ENCODE results near the gene NDUFA6. TPM values are rescaled to one million over a fixed set of nuclear protein-coding genes. Genes with fewer than 3 reads are reported as not detected.

NDUFA6 gene
- total and polyA plus RNA-seq, 2 of the 13 experiments (the other 11 are each of a cell fraction or from before 2014, with no cell fraction given), result 68.5 to 87.8 TPM

DNA sequence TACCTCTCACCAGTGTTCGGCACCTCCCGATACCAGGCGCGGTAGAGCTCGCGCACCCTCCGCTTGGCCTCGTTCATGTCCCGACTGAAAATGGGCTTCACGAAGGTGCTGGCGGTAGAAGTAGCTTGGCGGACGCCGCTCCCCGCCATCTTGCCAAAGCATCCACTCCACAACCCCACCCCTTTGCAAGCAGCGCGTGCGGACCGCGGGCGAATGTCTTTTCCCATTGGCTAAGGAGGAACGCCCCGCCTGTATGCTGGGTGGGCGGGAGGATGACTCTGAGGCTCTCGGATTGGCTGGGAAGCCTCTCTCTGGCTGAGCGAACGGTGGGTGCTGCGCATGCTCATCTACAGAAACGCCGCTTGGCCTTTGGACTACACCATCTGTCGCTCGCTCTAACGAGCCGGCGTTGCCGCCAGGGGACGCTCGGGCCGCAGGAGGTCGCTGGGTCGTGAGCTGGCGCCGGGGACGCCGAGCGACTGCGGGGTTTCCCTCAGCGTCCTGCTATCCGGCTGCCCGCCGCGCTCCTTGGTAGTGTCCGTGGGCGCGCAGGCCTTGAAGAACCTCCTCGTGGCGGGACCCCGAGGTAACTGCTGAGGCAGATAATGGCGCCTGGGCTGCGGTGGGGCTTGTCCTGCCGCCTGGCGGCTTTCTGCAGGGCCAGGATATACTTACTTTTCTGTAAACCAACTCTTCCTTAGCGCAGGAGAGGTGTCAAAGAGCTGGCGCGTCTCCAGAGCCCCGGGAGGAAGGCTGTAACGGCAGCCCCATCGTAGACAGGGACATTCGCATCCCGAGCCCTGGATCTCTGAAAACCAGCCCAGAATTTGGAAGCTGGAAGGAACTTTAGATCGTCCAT lies at the start of gene NDUFA6 (continued):
- TF ChIP-seq ZNF292 (CRISPR knock-in tag; IDR thresholded peaks at IDR 0.05; ENCODE audit: borderline replicate concordance, low read depth), result no peak; the same call in 1 of the 2 replicates
- TF ChIP-seq XRCC5 (optimal IDR thresholded peaks at IDR 0.05; ENCODE audit: low read length), result peak; percentile 53
- TF ChIP-seq KDM5A (IDR thresholded peaks at IDR 0.05; ENCODE audit: borderline replicate concordance, low read length), result 0 out of 2 replicates have a peak, but pooled peaks have one; percentile 59
- TF ChIP-seq RFXAP (CRISPR knock-in tag; IDR thresholded peaks at IDR 0.05; ENCODE audit: borderline replicate concordance), result peak; percentile 81
- TF ChIP-seq, protein P1, sequence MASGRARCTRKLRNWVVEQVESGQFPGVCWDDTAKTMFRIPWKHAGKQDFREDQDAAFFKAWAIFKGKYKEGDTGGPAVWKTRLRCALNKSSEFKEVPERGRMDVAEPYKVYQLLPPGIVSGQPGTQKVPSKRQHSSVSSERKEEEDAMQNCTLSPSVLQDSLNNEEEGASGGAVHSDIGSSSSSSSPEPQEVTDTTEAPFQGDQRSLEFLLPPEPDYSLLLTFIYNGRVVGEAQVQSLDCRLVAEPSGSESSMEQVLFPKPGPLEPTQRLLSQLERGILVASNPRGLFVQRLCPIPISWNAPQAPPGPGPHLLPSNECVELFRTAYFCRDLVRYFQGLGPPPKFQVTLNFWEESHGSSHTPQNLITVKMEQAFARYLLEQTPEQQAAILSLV (CRISPR knock-in tag; IDR thresholded peaks at IDR 0.05; ENCODE audit: borderline replicate concordance), result no peak; the same call in 1 of the 2 replicates
- no peak for TF ChIP-seq ZNF260 (CRISPR knock-in tag; IDR thresholded peaks at IDR 0.05; ENCODE audit: borderline replicate concordance, low read depth)
- peak; percentile 70 for TF ChIP-seq ZNF629 (CRISPR knock-in tag; conservative IDR thresholded peaks at IDR 0.05)
- TF ChIP-seq YY1 (IDR thresholded peaks at IDR 0.05; ENCODE audit: insufficient read depth, insufficient replicate concordance, low read depth, low read length), result peak; percentile 93
- TF ChIP-seq, protein P2, sequence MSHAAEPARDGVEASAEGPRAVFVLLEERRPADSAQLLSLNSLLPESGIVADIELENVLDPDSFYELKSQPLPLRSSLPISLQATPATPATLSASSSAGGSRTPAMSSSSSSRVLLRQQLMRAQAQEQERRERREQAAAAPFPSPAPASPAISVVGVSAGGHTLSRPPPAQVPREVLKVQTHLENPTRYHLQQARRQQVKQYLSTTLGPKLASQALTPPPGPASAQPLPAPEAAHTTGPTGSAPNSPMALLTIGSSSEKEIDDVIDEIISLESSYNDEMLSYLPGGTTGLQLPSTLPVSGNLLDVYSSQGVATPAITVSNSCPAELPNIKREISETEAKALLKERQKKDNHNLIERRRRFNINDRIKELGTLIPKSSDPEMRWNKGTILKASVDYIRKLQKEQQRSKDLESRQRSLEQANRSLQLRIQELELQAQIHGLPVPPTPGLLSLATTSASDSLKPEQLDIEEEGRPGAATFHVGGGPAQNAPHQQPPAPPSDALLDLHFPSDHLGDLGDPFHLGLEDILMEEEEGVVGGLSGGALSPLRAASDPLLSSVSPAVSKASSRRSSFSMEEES (CRISPR knock-in tag; IDR thresholded peaks at IDR 0.05), result peak; percentile 45; the same call in 1 of the 2 replicates
- TF ChIP-seq, protein P3, sequence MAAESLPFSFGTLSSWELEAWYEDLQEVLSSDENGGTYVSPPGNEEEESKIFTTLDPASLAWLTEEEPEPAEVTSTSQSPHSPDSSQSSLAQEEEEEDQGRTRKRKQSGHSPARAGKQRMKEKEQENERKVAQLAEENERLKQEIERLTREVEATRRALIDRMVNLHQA (CRISPR knock-in tag; IDR thresholded peaks at IDR 0.05), result no peak
- peak; percentile 62 for TF ChIP-seq CBX5 (CRISPR knock-in tag; IDR thresholded peaks at IDR 0.05; ENCODE audit: borderline replicate concordance)
- TF ChIP-seq RFXANK (CRISPR knock-in tag; IDR thresholded peaks at IDR 0.05), result no peak
- TF ChIP-seq RNF2 (conservative IDR thresholded peaks at IDR 0.05; ENCODE audit: low read depth), result no peak
- no peak for TF ChIP-seq ZNF326 (CRISPR knock-in tag; IDR thresholded peaks at IDR 0.05; ENCODE audit: borderline replicate concordance)
- TF ChIP-seq TCF7 (IDR thresholded peaks at IDR 0.05; ENCODE audit: low read depth), result no peak; the same call in 1 of the 2 replicates
- TF ChIP-seq, protein P4, sequence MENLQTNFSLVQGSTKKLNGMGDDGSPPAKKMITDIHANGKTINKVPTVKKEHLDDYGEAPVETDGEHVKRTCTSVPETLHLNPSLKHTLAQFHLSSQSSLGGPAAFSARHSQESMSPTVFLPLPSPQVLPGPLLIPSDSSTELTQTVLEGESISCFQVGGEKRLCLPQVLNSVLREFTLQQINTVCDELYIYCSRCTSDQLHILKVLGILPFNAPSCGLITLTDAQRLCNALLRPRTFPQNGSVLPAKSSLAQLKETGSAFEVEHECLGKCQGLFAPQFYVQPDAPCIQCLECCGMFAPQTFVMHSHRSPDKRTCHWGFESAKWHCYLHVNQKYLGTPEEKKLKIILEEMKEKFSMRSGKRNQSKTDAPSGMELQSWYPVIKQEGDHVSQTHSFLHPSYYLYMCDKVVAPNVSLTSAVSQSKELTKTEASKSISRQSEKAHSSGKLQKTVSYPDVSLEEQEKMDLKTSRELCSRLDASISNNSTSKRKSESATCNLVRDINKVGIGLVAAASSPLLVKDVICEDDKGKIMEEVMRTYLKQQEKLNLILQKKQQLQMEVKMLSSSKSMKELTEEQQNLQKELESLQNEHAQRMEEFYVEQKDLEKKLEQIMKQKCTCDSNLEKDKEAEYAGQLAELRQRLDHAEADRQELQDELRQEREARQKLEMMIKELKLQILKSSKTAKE (CRISPR knock-in tag; IDR thresholded peaks at IDR 0.05; ENCODE audit: borderline replicate concordance), result no peak
- TF ChIP-seq SETDB1 (CRISPR knock-in tag; IDR thresholded peaks at IDR 0.05; ENCODE audit: borderline replicate concordance), result no peak
- TF ChIP-seq ZNF678 (CRISPR knock-in tag; IDR thresholded peaks at IDR 0.05), result no peak
- TF ChIP-seq, protein P5, sequence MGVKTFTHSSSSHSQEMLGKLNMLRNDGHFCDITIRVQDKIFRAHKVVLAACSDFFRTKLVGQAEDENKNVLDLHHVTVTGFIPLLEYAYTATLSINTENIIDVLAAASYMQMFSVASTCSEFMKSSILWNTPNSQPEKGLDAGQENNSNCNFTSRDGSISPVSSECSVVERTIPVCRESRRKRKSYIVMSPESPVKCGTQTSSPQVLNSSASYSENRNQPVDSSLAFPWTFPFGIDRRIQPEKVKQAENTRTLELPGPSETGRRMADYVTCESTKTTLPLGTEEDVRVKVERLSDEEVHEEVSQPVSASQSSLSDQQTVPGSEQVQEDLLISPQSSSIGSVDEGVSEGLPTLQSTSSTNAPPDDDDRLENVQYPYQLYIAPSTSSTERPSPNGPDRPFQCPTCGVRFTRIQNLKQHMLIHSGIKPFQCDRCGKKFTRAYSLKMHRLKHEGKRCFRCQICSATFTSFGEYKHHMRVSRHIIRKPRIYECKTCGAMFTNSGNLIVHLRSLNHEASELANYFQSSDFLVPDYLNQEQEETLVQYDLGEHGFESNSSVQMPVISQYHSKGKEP (CRISPR knock-in tag; IDR thresholded peaks at IDR 0.05), result no peak
- peak; percentile 29; the same call in 1 of the 2 replicates for TF ChIP-seq ZNF230 (CRISPR knock-in tag; IDR thresholded peaks at IDR 0.05)
- no peak for TF ChIP-seq PHF5A (CRISPR knock-in tag; IDR thresholded peaks at IDR 0.05; ENCODE audit: low read depth, unreplicated experiment)
- no peak for TF ChIP-seq RFX3 (CRISPR knock-in tag; IDR thresholded peaks at IDR 0.05)
- TF ChIP-seq RXRA (CRISPR knock-in tag; IDR thresholded peaks at IDR 0.05), result peak; percentile 73

All from HepG2 (cell line).